Kidney (tissue), 14 donors: ENCODE measurements around the gene PYROXD2. TPM values are rescaled to one million over a fixed set of nuclear protein-coding genes. Genes with fewer than 3 reads are reported as not detected.

Experiments
- DNase-seq, 5 donors: peaks; one replicate each; pipeline ENCODE4 v3.0.0-alpha.2; 2013 to 2020
- FAIRE-seq: peaks from 2 replicates; lab custom pipeline; 2012; peaks lifted over from hg19 to GRCh38; lab: Jason Lieb, UNC
- H3K27ac ChIP-seq, 2 donors: one replicate each; pipeline ENCODE4 v1.7.0; 2013; ENCODE audit warnings: low read depth in 2 of 2, low read length in 2 of 2, inconsistent platforms in 1 of 2
- H3K27me3 ChIP-seq: one replicate; pipeline ENCODE4 v1.7.1; 2013; ENCODE audit warnings: low read length, inconsistent platforms; ENCODE audit not compliant: control insufficient read depth, insufficient read depth
- H3K36me3 ChIP-seq, 3 donors: one replicate each; pipeline versions ENCODE4 v1.7.0 to v1.7.1; 2013; ENCODE audit warnings: low read length in 3 of 3, control low read depth in 1 of 3, inconsistent platforms in 1 of 3; ENCODE audit not compliant: insufficient read depth in 3 of 3, control insufficient read depth in 2 of 3
- H3K4me1 ChIP-seq, 3 donors: one replicate each; pipeline versions ENCODE4 v1.7.0 to v1.7.1; 2013; ENCODE audit warnings: low read length in 3 of 3, inconsistent platforms in 1 of 3, low read depth in 1 of 3; ENCODE audit not compliant: control insufficient read depth in 2 of 3, insufficient read depth in 2 of 3
- H3K4me3 ChIP-seq, 3 donors: one replicate each; pipeline versions ENCODE4 v1.7.0 to v1.8.1; 2013; ENCODE audit warnings: low read length in 3 of 3, control low read depth in 1 of 3, inconsistent platforms in 1 of 3
- H3K9ac ChIP-seq, 3 donors: one replicate each; pipeline versions ENCODE4 v1.7.0 to v1.7.1; 2013; ENCODE audit warnings: low read length in 3 of 3, control low read depth in 1 of 3, inconsistent platforms in 1 of 3
- H3K9me3 ChIP-seq, 3 donors: one replicate each; pipeline versions ENCODE4 v1.7.0 to v1.7.1; 2013; ENCODE audit warnings: low read length in 3 of 3, control low read depth in 1 of 3, inconsistent platforms in 1 of 3; ENCODE audit not compliant: control insufficient read depth in 2 of 3, insufficient read depth in 1 of 3
- intact Hi-C: fragments of 100-400 bp; cut with DNase I; formaldehyde crosslinking; loops from one replicate; pipeline ENCODE4 v1.11.1; 2022
- polyA plus RNA-seq: library from polyadenylated mRNA; stranded (reverse); fragments of 350-450 nt; fragmentation: Illumina TruSeq; extraction: RNeasy Lipid Tissue Mini Kit (QIAGEN cat#74804); gene quantifications from one replicate; pipeline ENCODE4 v1.2.3, GENCODE V29; 2014; ENCODE audit warnings: low read depth, low replicate concordance; ENCODE audit not compliant: insufficient read depth
- total RNA-seq: library from RNA; stranded (reverse); fragmentation: NEBNext Ultra II Directional; extraction: Animal tissue kit (Norgen Biotek cat#: 25700); gene quantifications from one replicate; pipeline ENCODE4 v1.2.1, GENCODE V29; 2021
- TF ChIP-seq, protein P1 (sequence below): IDR thresholded peaks from 3 replicates; pipeline ENCODE4 v1.5.1; 2012; ENCODE audit warnings: mild to moderate bottlenecking, moderate library complexity, borderline replicate concordance; ENCODE audit not compliant: insufficient read depth; ENCODE audit errors: extremely low read depth
- donor health status: control.
- donor health status: control.
- donor health status: control.
- donor health status: control.
- donor health status: control.
- donor health status: DM: yes; HTN: yes; CAD: no.
- donor health status: Normal renal cell carcinoma (clear cell type).

PYROXD2 gene
- total and polyA plus RNA-seq, 2 donors from 2014 or later: 7.8 to 14.1 TPM

- Histone ChIP-seq H3K9ac (no peak overlapping the region), H3K4me3 (no peak overlapping the region), H3K9me3 (no peaks in the 10 kb centered on the region), H3K27ac (no peak overlapping the region), H3K36me3 (peaks cover 0 to 45% (median 34%) of the 10 kb centered on the region in 3 donors), H3K4me1 (no peaks in the 10 kb centered on the region), H3K27me3 (no peaks in the 10 kb centered on the region)
- TF ChIP-seq, protein P1, sequence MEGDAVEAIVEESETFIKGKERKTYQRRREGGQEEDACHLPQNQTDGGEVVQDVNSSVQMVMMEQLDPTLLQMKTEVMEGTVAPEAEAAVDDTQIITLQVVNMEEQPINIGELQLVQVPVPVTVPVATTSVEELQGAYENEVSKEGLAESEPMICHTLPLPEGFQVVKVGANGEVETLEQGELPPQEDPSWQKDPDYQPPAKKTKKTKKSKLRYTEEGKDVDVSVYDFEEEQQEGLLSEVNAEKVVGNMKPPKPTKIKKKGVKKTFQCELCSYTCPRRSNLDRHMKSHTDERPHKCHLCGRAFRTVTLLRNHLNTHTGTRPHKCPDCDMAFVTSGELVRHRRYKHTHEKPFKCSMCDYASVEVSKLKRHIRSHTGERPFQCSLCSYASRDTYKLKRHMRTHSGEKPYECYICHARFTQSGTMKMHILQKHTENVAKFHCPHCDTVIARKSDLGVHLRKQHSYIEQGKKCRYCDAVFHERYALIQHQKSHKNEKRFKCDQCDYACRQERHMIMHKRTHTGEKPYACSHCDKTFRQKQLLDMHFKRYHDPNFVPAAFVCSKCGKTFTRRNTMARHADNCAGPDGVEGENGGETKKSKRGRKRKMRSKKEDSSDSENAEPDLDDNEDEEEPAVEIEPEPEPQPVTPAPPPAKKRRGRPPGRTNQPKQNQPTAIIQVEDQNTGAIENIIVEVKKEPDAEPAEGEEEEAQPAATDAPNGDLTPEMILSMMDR: no peak
- intact Hi-C loops: no loop called here
- FAIRE-seq (no peak), DNase-seq (no peak)
Measured at GRCh38 chr10:98433881-98434732, 19.1 kb upstream of the PYROXD2 start.

DNA sequence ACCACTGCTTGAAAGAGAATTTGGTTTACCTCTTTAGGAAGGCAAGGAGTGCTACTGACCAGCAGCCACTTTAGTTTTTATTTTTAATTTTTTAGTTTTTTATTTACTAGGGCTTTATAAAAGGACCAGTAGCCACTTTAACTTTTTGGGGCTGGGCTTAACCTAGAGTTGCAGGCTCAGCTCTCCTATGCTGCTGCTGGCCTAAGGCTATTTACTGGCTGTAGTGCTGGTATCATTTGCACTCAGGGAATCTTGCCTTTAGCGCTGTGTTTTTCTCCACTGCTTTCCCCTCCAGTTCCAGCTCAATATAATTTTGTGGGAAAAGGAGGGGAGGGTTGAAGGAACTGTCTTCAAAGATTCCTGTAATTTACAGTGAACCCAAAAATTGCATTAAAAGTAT is 18.4 kb upstream of the PYROXD2 start:
- intact Hi-C loops: no loop called here
- DNase-seq (no peak), FAIRE-seq (no peak)
- Histone ChIP-seq H3K27me3 (no peaks in the 10 kb centered on the region), H3K27ac (no peak overlapping the region), H3K9ac (no peak overlapping the region), H3K4me3 (no peak overlapping the region), H3K9me3 (no peaks in the 10 kb centered on the region), H3K4me1 (no peaks in the 10 kb centered on the region), H3K36me3 (peaks cover 0 to 45% (median 34%) of the 10 kb centered on the region in 3 donors)
- TF ChIP-seq, protein P1: no peak

GRCh38 chr10:98432330-98432729 is 17.3 kb upstream of the PYROXD2 start:
- Histone ChIP-seq H3K27ac (no peak overlapping the region), H3K4me1 (no peaks in the 10 kb centered on the region), H3K9me3 (no peaks in the 10 kb centered on the region), H3K36me3 (peaks cover 0 to 45% (median 34%) of the 10 kb centered on the region in 3 donors), H3K9ac (no peak overlapping the region), H3K27me3 (no peaks in the 10 kb centered on the region), H3K4me3 (no peak overlapping the region)
- DNase-seq: no peak
- TF ChIP-seq, protein P1: no peak
- no peak for FAIRE-seq
- intact Hi-C loops: no loop called here
